Measurements from ENCODE around the gene TGFB2.

DNA sequence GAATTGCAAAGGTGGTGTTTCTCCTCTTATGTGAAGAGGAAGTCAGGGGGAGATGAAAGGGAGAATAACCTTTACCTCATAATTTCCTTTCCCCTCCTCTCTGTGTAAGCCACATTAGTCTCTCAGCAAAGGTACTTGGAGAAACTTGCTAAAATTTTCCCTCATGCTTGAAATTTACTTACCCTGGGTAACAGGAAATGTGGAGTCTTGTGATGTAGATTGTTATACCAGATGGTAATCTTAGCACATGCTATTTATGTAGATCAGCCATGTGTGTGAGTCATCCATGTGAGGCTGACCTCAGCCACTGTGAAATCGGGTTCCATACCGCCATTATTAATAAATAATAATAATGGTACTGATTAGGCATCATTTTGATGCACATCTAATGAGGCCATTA is 128.4 kb downstream of the TGFB2 start:
- TF ChIP-seq CEBPB (IDR thresholded peaks at IDR 0.05): no peak
- no peak for TF ChIP-seq RAD21 (IDR thresholded peaks at IDR 0.05; ENCODE audit: low read depth)
- TF ChIP-seq, protein P1, sequence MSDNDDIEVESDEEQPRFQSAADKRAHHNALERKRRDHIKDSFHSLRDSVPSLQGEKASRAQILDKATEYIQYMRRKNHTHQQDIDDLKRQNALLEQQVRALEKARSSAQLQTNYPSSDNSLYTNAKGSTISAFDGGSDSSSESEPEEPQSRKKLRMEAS (IDR thresholded peaks at IDR 0.05): no peak
- no peak for TF ChIP-seq EP300 (IDR thresholded peaks at IDR 0.05; ENCODE audit: borderline replicate concordance)
- TF ChIP-seq FOXM1 (IDR thresholded peaks at IDR 0.05; ENCODE audit: borderline replicate concordance, low read depth): no peak
- no peak for TF ChIP-seq EGR1 (IDR thresholded peaks at IDR 0.05)
- TF ChIP-seq TEAD4 (IDR thresholded peaks at IDR 0.05): no peak
- TF ChIP-seq, protein P2, sequence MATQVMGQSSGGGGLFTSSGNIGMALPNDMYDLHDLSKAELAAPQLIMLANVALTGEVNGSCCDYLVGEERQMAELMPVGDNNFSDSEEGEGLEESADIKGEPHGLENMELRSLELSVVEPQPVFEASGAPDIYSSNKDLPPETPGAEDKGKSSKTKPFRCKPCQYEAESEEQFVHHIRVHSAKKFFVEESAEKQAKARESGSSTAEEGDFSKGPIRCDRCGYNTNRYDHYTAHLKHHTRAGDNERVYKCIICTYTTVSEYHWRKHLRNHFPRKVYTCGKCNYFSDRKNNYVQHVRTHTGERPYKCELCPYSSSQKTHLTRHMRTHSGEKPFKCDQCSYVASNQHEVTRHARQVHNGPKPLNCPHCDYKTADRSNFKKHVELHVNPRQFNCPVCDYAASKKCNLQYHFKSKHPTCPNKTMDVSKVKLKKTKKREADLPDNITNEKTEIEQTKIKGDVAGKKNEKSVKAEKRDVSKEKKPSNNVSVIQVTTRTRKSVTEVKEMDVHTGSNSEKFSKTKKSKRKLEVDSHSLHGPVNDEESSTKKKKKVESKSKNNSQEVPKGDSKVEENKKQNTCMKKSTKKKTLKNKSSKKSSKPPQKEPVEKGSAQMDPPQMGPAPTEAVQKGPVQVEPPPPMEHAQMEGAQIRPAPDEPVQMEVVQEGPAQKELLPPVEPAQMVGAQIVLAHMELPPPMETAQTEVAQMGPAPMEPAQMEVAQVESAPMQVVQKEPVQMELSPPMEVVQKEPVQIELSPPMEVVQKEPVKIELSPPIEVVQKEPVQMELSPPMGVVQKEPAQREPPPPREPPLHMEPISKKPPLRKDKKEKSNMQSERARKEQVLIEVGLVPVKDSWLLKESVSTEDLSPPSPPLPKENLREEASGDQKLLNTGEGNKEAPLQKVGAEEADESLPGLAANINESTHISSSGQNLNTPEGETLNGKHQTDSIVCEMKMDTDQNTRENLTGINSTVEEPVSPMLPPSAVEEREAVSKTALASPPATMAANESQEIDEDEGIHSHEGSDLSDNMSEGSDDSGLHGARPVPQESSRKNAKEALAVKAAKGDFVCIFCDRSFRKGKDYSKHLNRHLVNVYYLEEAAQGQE (IDR thresholded peaks at IDR 0.05; ENCODE audit: low read depth): no peak
- no peak for TF ChIP-seq TAF1 (IDR thresholded peaks at IDR 0.05; ENCODE audit: low read depth)
- TF ChIP-seq TCF12 (IDR thresholded peaks at IDR 0.05; ENCODE audit: low read depth): no peak
- no peak for TF ChIP-seq CREB1 (IDR thresholded peaks at IDR 0.05; ENCODE audit: low read depth)
- no peak for TF ChIP-seq YY1 (IDR thresholded peaks at IDR 0.05; ENCODE audit: low read depth)
- no peak for TF ChIP-seq ZBTB7A (IDR thresholded peaks at IDR 0.05; ENCODE audit: low read depth)
- no peak for TF ChIP-seq NFIC (IDR thresholded peaks at IDR 0.05)

All from Ishikawa (cell line).